ENCODE measurements around the gene IRF1.
"Not testable (repeated sequence)": the region's sequence is repeated elsewhere in the genome, so short reads cannot be mapped to it uniquely, and the experiment has no call there.

GRCh38 chr5:132438267-132438645, 52.3 kb downstream of the IRF1 start:
- not testable (repeated sequence) for TF ChIP-seq CTCF (IDR thresholded peaks at IDR 0.05 in 8 of 11, conservative IDR thresholded peaks at IDR 0.05 in 3 of 11); POLR2AphosphoS5 (IDR thresholded peaks at IDR 0.05)
